Progenitor cell of endocrine pancreas (in vitro differentiated cells): ENCODE results near the gene SEMA4D. TPM values are rescaled to one million over a fixed set of nuclear protein-coding genes. Genes with fewer than 3 reads are reported as not detected.
A peak's percentile ranks its signal among the peaks of the same experiment; 100 is the strongest.

Experiments
- DNase-seq: peaks from one replicate; pipeline ENCODE4 v3.0.0; 2021; ENCODE audit warnings: low spot score; ENCODE audit not compliant: unreplicated experiment
- H3K27ac Mint-ChIP-seq: 2 replicates; pipeline ENCODE4 v1.8.0; 2021; ENCODE audit warnings: mild to moderate bottlenecking, moderate library complexity, mixed read lengths
- H3K27me3 Mint-ChIP-seq: 2 replicates; pipeline ENCODE4 v1.8.0; 2021; ENCODE audit warnings: mixed read lengths
- H3K36me3 Mint-ChIP-seq: 2 replicates; pipeline ENCODE4 v1.8.0; 2022; ENCODE audit warnings: mixed read lengths; ENCODE audit not compliant: insufficient read depth
- H3K4me1 Mint-ChIP-seq: 2 replicates; pipeline ENCODE4 v1.8.0; 2021; ENCODE audit warnings: low read depth, mixed read lengths
- H3K4me3 Mint-ChIP-seq: 2 replicates; pipeline ENCODE4 v1.8.0; 2021; ENCODE audit warnings: low read depth, mild to moderate bottlenecking, moderate library complexity, mixed read lengths
- H3K9me3 Mint-ChIP-seq: 2 replicates; pipeline ENCODE4 v1.8.0; 2021; ENCODE audit warnings: low read depth, mixed read lengths
- CTCF ChIP-seq: fragments of 200-600 bp; sonication (generic); IDR thresholded peaks from one replicate; pipeline ENCODE4 v1.5.0; 2021; ENCODE audit warnings: antibody characterized with exemption, mild to moderate bottlenecking; ENCODE audit not compliant: unreplicated experiment
- total RNA-seq: library from RNA; stranded (reverse); gene quantifications from 2 replicates; pipeline ENCODE4 v1.2.1, GENCODE V29; 2021

Gene SEMA4D
- total RNA-seq, 1 donor from 2014 or later = 63.1 TPM

- Mint-ChIP-seq H3K27me3 (no peaks in the 10 kb centered on the region), H3K36me3 (peaks cover 21% of the 10 kb centered on the region), H3K4me3 (no peak overlapping the region), H3K27ac (no peak overlapping the region), H3K9me3 (no peaks in the 10 kb centered on the region), H3K4me1 (peaks cover 25% of the 10 kb centered on the region)
- DNase-seq = no peak
- TF ChIP-seq CTCF = no peak
These were observed 135.9 kb downstream of the SEMA4D start for GRCh38 chr9:89361816-89362646.

- peaks cover 26% of the 10 kb centered on the region for H3K4me1 Mint-ChIP-seq
- no peak overlapping the region for H3K4me3 Mint-ChIP-seq
- no peaks in the 10 kb centered on the region for H3K27me3 Mint-ChIP-seq
- H3K36me3 Mint-ChIP-seq = peaks cover 26% of the 10 kb centered on the region
- no peak for TF ChIP-seq CTCF
- H3K9me3 Mint-ChIP-seq = no peaks in the 10 kb centered on the region
- peak overlapping the region; percentile 21 for H3K27ac Mint-ChIP-seq
- DNase-seq = no peak
These were observed 136.9 kb downstream of the SEMA4D start for GRCh38 chr9:89361031-89361430.

DNA sequence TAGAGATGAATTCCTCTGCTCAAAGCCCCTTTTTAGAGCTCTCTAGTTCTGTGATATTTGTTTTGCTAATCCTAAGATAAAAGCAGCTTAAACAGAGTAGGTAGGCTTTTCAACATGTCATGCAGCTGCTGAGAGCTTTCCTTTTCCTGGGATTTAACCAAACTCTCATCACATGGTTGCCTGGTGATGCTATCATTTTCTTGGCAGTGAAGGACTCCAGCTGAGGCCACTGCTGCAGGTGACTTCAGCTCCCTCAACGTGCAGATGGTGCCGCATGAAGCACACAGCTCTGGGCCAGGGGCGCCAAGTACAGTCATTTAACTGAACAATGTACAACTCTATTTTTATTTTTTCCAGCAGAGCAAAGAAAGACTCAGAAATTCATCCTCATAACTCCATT lies 137.4 kb downstream of the SEMA4D start:
- Mint-ChIP-seq H3K9me3 (no peaks in the 10 kb centered on the region), H3K36me3 (peaks cover 26% of the 10 kb centered on the region), H3K4me1 (peaks cover 26% of the 10 kb centered on the region), H3K4me3 (no peak overlapping the region), H3K27ac (peak overlapping the region; percentile 69), H3K27me3 (no peaks in the 10 kb centered on the region)
- no peak for TF ChIP-seq CTCF
- no peak for DNase-seq

DNA sequence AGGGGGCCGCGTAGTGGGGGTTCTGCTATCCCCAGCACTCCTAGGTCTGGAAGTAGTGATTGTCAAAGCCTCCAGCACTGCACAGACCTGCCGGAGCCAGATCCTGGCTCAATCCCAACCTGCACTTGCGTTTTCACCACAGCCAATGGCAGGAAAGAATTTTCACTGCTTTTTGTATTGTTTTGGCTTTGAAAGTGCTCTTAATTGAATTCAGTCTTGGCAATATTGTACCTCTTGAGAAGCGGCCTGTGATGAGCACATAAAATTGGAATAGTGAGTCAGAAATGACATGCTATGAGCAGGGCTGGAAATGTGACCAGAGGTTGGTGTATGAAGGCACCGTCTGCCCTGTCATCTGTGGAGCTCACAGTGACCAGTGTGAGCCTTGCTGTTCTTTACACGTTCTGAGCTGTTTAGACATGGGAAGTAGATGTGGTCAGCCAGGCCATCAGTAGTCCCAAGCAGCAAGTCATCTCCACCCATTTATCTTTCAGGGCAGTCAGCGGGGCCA lies 138.1 kb downstream of the SEMA4D start:
- TF ChIP-seq CTCF = no peak
- DNase-seq = no peak
- H3K36me3 Mint-ChIP-seq = peaks cover 26% of the 10 kb centered on the region
- peak overlapping the region; percentile 42 for H3K27ac Mint-ChIP-seq
- H3K9me3 Mint-ChIP-seq = no peaks in the 10 kb centered on the region
- H3K4me1 Mint-ChIP-seq = peaks cover 26% of the 10 kb centered on the region
- no peak overlapping the region for H3K4me3 Mint-ChIP-seq
- no peaks in the 10 kb centered on the region for H3K27me3 Mint-ChIP-seq

DNA sequence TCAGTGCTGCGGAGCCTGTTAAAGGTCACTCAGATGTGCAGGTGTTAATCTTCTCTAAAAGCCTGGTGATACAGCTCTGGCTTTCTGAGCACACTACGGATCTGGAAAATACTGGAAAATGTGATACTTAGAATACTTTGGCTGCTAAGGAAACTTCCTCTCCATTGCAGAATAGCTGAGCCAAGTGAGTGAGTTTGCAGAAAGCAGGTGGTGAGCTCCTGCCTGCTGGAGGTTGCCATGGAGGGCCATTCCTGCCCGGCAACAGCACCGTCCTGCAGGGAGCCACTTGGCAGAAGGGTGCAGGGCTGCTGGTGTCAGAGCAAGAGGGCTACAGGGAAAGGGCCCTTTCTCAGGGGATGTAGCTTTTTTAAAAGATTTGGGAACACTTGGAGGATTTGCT lies 138.9 kb downstream of the SEMA4D start:
- Mint-ChIP-seq H3K9me3 (no peaks in the 10 kb centered on the region), H3K27me3 (no peaks in the 10 kb centered on the region), H3K4me1 (peaks cover 26% of the 10 kb centered on the region), H3K4me3 (no peak overlapping the region), H3K27ac (peak overlapping the region; percentile 87), H3K36me3 (peaks cover 28% of the 10 kb centered on the region)
- no peak for TF ChIP-seq CTCF
- no peak for DNase-seq
